ENCODE results near the gene SLFN5.

DNA sequence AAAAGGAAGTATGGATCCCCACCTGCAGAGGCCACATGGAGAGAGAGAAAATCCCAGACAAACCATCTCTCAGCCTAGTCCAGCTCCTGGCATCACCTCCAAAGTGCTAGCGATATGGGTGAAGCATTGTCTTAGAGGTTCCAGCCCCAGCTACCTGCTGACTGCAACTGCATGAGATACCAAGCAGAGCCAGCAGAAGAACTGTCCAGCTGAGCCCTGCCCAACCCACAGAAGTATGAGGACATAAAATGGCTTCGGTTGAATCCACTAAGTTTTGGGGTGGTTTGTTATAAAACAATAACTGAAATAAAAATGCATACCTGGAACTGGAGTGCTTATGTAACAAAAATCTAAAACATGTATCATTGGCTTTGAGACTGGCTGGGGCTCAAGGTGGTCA is 20.4 kb upstream of the SLFN5 start:
- TF ChIP-seq CTCF (IDR thresholded peaks at IDR 0.05; ENCODE audit: low read depth, low read length, missing input control) (no peak), ATF3 (IDR thresholded peaks at IDR 0.05) (no peak), MAX (IDR thresholded peaks at IDR 0.05) (no peak), TAF1 (conservative IDR thresholded peaks at IDR 0.05) (no peak), REST (IDR thresholded peaks at IDR 0.05) (no peak), HNF4A (conservative IDR thresholded peaks at IDR 0.05) (no peak)
